Measurements from ENCODE around the gene FADS1. TPM values are rescaled to one million over a fixed set of nuclear protein-coding genes. Genes with fewer than 3 reads are reported as not detected.

FADS1 gene
- total and polyA plus RNA-seq, 2 experiments from 2014 or later = 74.9 to 119 TPM

DNA sequence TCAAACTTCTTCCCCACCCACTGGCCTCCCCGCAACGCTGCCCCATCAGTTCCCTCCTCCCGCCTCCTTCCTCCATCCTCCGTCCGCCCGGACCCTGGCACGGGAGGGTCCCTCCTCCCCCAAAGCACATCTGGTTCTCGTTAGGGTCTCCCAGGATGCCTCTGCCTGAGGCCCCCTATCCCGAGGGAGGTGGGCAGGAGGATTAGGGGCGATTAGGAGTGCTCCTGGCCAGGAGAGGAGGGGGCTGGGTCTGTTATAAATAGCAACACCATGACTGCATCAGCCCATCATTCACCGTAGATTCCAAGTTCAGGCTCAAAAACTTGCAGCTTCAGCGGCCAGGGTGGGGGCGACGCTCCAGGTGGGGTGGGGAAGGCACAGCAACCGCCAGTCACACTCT lies 54.0 kb downstream of the FADS1 start:
- no peaks in the 10 kb centered on the region for H3K79me2 ChIP-seq (replicated peaks; ENCODE audit: insufficient read depth)
- H3K9me3 Mint-ChIP-seq = no peaks in the 10 kb centered on the region; the same call in 2 of the 3 replicates
- no peak overlapping the region for H3K27ac Mint-ChIP-seq
- ATAC-seq (no peak), DNase-seq (ENCODE audit: low spot score) (no peak)
- H3K4me2 ChIP-seq = no peak overlapping the region
- no peaks in the 10 kb centered on the region for H3F3A ChIP-seq (replicated peaks; ENCODE audit: low read depth)
- H3K4me1 ChIP-seq (ENCODE audit: insufficient read depth) = peaks cover 15% of the 10 kb centered on the region; the same call in 1 of the 2 replicates
- H3K4me1 Mint-ChIP-seq = peaks cover 21% of the 10 kb centered on the region; the same call in 2 of the 3 replicates
- H3K36me3 ChIP-seq (ENCODE audit: insufficient read depth) = no peaks in the 10 kb centered on the region
- peaks cover 13% of the 10 kb centered on the region for H3K27me3 Mint-ChIP-seq (ENCODE audit: insufficient read depth, low read depth, poor library complexity)
- no peak overlapping the region for H2AFZ ChIP-seq
- H3K27ac ChIP-seq (ENCODE audit: low read depth) = no peak overlapping the region
- no peaks in the 10 kb centered on the region for H3K27me3 ChIP-seq (ENCODE audit: insufficient read depth)
- H3K4me3 Mint-ChIP-seq = no peak overlapping the region
- H3K9me2 ChIP-seq (ENCODE audit: insufficient read depth) = no peaks in the 10 kb centered on the region
- H3K4me3 ChIP-seq = no peak overlapping the region
- TF ChIP-seq POLR2AphosphoS5 (IDR thresholded peaks at IDR 0.05; ENCODE audit: low read depth) (no peak), EZH2phosphoT487 (IDR thresholded peaks at IDR 0.05; ENCODE audit: unreplicated experiment) (no peak), ZNF114 (CRISPR knock-in tag; IDR thresholded peaks at IDR 0.05) (no peak), JUNB (IDR thresholded peaks at IDR 0.05; ENCODE audit: unreplicated experiment) (no peak), CTCF (conservative IDR thresholded peaks at IDR 0.05; ENCODE audit: low read depth in 2 of 2) (no peak), EZH2 (IDR thresholded peaks at IDR 0.05; ENCODE audit: low read depth, unreplicated experiment) (no peak), ZNF331 (CRISPR knock-in tag; IDR thresholded peaks at IDR 0.05; ENCODE audit: low read depth) (no peak), NANOG (IDR thresholded peaks at IDR 0.05; ENCODE audit: borderline replicate concordance) (no peak), STAT1 (IDR thresholded peaks at IDR 0.05; ENCODE audit: unreplicated experiment) (no peak), CREB1 (CRISPR knock-in tag; IDR thresholded peaks at IDR 0.05; ENCODE audit: low read depth) (no peak)
- TF ChIP-seq, protein P1, sequence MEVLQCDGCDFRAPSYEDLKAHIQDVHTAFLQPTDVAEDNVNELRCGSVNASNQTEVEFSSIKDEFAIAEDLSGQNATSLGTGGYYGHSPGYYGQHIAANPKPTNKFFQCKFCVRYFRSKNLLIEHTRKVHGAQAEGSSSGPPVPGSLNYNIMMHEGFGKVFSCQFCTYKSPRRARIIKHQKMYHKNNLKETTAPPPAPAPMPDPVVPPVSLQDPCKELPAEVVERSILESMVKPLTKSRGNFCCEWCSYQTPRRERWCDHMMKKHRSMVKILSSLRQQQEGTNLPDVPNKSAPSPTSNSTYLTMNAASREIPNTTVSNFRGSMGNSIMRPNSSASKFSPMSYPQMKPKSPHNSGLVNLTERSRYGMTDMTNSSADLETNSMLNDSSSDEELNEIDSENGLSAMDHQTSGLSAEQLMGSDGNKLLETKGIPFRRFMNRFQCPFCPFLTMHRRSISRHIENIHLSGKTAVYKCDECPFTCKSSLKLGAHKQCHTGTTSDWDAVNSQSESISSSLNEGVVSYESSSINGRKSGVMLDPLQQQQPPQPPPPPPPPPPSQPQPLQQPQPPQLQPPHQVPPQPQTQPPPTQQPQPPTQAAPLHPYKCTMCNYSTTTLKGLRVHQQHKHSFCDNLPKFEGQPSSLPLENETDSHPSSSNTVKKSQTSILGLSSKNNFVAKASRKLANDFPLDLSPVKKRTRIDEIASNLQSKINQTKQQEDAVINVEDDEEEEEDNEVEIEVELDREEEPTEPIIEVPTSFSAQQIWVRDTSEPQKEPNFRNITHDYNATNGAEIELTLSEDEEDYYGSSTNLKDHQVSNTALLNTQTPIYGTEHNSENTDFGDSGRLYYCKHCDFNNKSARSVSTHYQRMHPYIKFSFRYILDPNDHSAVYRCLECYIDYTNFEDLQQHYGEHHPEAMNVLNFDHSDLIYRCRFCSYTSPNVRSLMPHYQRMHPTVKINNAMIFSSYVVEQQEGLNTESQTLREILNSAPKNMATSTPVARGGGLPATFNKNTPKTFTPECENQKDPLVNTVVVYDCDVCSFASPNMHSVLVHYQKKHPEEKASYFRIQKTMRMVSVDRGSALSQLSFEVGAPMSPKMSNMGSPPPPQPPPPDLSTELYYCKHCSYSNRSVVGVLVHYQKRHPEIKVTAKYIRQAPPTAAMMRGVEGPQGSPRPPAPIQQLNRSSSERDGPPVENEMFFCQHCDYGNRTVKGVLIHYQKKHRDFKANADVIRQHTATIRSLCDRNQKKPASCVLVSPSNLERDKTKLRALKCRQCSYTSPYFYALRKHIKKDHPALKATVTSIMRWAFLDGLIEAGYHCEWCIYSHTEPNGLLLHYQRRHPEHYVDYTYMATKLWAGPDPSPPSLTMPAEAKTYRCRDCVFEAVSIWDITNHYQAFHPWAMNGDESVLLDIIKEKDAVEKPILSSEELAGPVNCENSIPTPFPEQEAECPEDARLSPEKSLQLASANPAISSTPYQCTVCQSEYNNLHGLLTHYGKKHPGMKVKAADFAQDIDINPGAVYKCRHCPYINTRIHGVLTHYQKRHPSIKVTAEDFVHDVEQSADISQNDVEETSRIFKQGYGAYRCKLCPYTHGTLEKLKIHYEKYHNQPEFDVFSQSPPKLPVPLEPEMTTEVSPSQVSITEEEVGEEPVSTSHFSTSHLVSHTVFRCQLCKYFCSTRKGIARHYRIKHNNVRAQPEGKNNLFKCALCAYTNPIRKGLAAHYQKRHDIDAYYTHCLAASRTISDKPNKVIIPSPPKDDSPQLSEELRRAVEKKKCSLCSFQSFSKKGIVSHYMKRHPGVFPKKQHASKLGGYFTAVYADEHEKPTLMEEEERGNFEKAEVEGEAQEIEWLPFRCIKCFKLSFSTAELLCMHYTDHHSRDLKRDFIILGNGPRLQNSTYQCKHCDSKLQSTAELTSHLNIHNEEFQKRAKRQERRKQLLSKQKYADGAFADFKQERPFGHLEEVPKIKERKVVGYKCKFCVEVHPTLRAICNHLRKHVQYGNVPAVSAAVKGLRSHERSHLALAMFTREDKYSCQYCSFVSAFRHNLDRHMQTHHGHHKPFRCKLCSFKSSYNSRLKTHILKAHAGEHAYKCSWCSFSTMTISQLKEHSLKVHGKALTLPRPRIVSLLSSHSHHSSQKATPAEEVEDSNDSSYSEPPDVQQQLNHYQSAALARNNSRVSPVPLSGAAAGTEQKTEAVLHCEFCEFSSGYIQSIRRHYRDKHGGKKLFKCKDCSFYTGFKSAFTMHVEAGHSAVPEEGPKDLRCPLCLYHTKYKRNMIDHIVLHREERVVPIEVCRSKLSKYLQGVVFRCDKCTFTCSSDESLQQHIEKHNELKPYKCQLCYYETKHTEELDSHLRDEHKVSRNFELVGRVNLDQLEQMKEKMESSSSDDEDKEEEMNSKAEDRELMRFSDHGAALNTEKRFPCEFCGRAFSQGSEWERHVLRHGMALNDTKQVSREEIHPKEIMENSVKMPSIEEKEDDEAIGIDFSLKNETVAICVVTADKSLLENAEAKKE (CRISPR knock-in tag; IDR thresholded peaks at IDR 0.05) = no peak
- TF ChIP-seq, protein P2, sequence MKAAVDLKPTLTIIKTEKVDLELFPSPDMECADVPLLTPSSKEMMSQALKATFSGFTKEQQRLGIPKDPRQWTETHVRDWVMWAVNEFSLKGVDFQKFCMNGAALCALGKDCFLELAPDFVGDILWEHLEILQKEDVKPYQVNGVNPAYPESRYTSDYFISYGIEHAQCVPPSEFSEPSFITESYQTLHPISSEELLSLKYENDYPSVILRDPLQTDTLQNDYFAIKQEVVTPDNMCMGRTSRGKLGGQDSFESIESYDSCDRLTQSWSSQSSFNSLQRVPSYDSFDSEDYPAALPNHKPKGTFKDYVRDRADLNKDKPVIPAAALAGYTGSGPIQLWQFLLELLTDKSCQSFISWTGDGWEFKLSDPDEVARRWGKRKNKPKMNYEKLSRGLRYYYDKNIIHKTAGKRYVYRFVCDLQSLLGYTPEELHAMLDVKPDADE (IDR thresholded peaks at IDR 0.05) = no peak
- TF ChIP-seq, protein P3, sequence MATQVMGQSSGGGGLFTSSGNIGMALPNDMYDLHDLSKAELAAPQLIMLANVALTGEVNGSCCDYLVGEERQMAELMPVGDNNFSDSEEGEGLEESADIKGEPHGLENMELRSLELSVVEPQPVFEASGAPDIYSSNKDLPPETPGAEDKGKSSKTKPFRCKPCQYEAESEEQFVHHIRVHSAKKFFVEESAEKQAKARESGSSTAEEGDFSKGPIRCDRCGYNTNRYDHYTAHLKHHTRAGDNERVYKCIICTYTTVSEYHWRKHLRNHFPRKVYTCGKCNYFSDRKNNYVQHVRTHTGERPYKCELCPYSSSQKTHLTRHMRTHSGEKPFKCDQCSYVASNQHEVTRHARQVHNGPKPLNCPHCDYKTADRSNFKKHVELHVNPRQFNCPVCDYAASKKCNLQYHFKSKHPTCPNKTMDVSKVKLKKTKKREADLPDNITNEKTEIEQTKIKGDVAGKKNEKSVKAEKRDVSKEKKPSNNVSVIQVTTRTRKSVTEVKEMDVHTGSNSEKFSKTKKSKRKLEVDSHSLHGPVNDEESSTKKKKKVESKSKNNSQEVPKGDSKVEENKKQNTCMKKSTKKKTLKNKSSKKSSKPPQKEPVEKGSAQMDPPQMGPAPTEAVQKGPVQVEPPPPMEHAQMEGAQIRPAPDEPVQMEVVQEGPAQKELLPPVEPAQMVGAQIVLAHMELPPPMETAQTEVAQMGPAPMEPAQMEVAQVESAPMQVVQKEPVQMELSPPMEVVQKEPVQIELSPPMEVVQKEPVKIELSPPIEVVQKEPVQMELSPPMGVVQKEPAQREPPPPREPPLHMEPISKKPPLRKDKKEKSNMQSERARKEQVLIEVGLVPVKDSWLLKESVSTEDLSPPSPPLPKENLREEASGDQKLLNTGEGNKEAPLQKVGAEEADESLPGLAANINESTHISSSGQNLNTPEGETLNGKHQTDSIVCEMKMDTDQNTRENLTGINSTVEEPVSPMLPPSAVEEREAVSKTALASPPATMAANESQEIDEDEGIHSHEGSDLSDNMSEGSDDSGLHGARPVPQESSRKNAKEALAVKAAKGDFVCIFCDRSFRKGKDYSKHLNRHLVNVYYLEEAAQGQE (IDR thresholded peaks at IDR 0.05; ENCODE audit: unreplicated experiment) = no peak
- no peaks in the 10 kb centered on the region for H4K20me1 ChIP-seq (replicated peaks; ENCODE audit: insufficient read depth)
- H3K36me3 Mint-ChIP-seq (ENCODE audit: low read depth) = no peaks in the 10 kb centered on the region
